Measurements from ENCODE around the gene FRMD4A.

FRMD4A gene

GRCh38 chr10:13673156-13673555, 657.6 kb downstream of the FRMD4A start:
- H3K9me3 ChIP-seq: no peaks in the 10 kb centered on the region
- no peak for TF ChIP-seq CTCF (IDR thresholded peaks at IDR 0.05)

GRCh38 chr10:13672548-13672947, 658.2 kb downstream of the FRMD4A start:
- H3K4me3 ChIP-seq (ENCODE audit: low read depth in 1 of 2, low read length in 1 of 2): no peak overlapping the region
- TF ChIP-seq CTCF (IDR thresholded peaks at IDR 0.05): no peak
- no peaks in the 10 kb centered on the region for H3K36me3 ChIP-seq
- H3K27ac ChIP-seq: no peak overlapping the region
- H3K4me1 ChIP-seq (ENCODE audit: control insufficient read depth in 1 of 2, insufficient read depth in 1 of 2, low read depth in 1 of 2, low read length in 1 of 2): no peaks in the 10 kb centered on the region
- H3K9me3 ChIP-seq: no peaks in the 10 kb centered on the region
- H3K27me3 ChIP-seq: no peaks in the 10 kb centered on the region

More at GRCh38 chr10:13673156-13673555, 657.6 kb downstream of the FRMD4A start:
- Histone ChIP-seq H3K27me3 (no peaks in the 10 kb centered on the region), H3K4me3 (ENCODE audit: low read depth in 1 of 2, low read length in 1 of 2) (no peak overlapping the region), H3K36me3 (no peaks in the 10 kb centered on the region), H3K4me1 (ENCODE audit: control insufficient read depth in 1 of 2, insufficient read depth in 1 of 2, low read depth in 1 of 2, low read length in 1 of 2) (no peaks in the 10 kb centered on the region), H3K27ac (no peak overlapping the region)

GRCh38 chr10:13671904-13672303, 658.8 kb downstream of the FRMD4A start:
- no peak overlapping the region for H3K4me3 ChIP-seq (ENCODE audit: low read depth in 1 of 2, low read length in 1 of 2)
- H3K36me3 ChIP-seq: no peaks in the 10 kb centered on the region
- no peak for TF ChIP-seq CTCF (IDR thresholded peaks at IDR 0.05)
- no peaks in the 10 kb centered on the region for H3K27me3 ChIP-seq
- H3K4me1 ChIP-seq (ENCODE audit: control insufficient read depth in 1 of 2, insufficient read depth in 1 of 2, low read depth in 1 of 2, low read length in 1 of 2): no peaks in the 10 kb centered on the region
- H3K9me3 ChIP-seq: no peaks in the 10 kb centered on the region
- no peak overlapping the region for H3K27ac ChIP-seq

DNA sequence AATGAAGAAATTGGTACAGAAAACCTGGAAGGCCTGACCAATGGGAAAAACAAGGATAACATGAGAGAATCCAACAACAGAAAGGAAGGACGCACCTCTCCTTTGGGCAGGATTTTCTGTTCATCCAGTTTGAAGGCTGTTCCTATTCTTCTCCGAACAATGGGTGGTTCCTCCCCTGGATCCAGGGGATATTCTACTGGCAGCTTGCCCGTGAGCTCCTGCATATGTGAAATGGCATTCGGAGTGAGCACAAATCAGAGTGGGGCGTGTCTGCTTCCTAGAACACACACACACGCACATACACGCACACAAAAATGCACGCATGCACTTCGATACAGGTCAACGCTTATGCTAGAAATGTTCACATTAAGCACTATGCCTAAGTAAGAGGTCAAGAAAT, 660.4 kb downstream of the FRMD4A start:
- H3K9me3 ChIP-seq: no peaks in the 10 kb centered on the region
- no peaks in the 10 kb centered on the region for H3K36me3 ChIP-seq
- H3K4me1 ChIP-seq (ENCODE audit: control insufficient read depth in 1 of 2, insufficient read depth in 1 of 2, low read depth in 1 of 2, low read length in 1 of 2): no peaks in the 10 kb centered on the region
- TF ChIP-seq CTCF (IDR thresholded peaks at IDR 0.05): no peak
- H3K27me3 ChIP-seq: no peaks in the 10 kb centered on the region
- H3K27ac ChIP-seq: no peak overlapping the region
- H3K4me3 ChIP-seq (ENCODE audit: low read depth in 1 of 2, low read length in 1 of 2): no peak overlapping the region

DNA sequence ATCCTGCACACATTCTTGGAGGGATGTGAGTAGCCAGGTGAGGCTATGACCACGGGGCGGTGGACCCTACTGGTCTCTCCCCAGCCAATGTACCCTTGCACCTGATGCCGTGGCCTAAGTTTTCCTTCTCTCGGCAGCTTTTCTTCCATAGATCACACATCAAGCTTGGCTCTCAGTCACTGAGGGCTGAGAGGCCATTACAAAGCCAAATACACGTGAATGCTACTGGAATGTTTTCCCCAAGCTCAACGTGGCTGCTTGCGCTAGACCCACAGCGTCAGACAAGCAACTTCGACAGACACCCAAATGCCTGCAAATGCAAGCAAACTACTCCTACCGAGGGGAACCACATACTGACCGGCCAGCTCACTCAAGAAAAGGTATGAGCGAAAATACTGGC, 660.8 kb downstream of the FRMD4A start:
- no peaks in the 10 kb centered on the region for H3K27me3 ChIP-seq
- no peak overlapping the region for H3K4me3 ChIP-seq (ENCODE audit: low read depth in 1 of 2, low read length in 1 of 2)
- TF ChIP-seq CTCF (IDR thresholded peaks at IDR 0.05): no peak
- H3K4me1 ChIP-seq (ENCODE audit: control insufficient read depth in 1 of 2, insufficient read depth in 1 of 2, low read depth in 1 of 2, low read length in 1 of 2): no peaks in the 10 kb centered on the region
- no peaks in the 10 kb centered on the region for H3K9me3 ChIP-seq
- H3K36me3 ChIP-seq: no peaks in the 10 kb centered on the region
- H3K27ac ChIP-seq: no peak overlapping the region
